ENCODE data around the gene STK32A. TPM values are rescaled to one million over a fixed set of nuclear protein-coding genes. Genes with fewer than 3 reads are reported as not detected.

STK32A gene
- polyA plus RNA-seq, 1 donor, result 0.49 TPM

DNA sequence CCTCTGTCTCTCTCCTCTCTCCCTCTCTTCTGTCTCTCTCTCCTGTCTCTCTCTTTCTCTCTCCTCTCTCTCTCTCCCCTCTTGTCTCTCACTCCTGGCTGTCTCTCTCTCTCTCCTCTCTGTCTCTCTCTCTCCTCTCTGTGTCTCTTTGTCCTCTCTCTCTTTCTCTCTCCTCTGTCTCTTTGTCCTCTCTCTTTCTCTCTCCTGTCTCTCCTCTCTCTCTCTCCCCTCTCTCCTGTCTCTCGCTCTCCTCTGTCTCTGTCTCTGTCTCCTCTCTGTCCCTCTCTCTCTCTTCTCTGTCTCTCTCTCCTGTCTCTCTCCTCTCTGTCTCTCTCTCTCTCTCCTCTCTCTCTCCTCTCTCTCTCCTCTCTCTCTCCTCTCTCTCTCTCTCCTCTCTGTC, 25.0 kb downstream of the STK32A start:
- DNase-seq, result no peak

DNA sequence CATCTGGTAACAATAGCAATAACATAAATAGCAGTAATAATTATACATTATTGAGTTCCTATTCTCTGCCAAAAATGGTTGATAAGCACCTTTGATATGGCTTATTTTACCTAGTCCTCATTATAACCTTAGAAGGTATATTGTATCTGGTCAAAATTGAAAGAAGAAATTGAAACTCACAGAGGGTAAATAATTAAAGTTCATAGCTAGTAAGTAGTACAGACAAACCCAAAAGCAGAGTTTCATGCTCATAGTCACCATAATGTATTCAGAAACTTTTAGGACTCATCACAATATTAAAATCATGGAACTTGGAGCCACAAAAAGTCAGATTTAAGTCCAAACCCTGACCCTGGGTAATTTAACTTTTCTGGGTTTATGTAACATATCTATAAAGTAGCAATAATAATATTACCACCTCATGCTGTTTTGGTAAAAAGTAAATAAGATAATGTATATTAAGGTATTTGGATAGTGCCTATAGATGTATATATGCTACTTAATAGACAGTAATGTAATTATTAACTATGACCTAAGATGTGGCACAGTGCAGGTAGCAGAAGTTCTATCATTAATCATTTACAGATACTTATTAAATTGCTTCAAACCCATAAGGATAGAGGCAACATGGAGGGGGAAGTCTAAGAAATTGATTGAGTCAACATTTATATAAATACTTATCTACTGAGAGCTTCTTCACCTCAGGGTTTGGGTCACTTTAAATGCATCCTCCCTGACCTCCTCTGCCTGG, 32.4 kb downstream of the STK32A start:
- no peak for DNase-seq

DNA sequence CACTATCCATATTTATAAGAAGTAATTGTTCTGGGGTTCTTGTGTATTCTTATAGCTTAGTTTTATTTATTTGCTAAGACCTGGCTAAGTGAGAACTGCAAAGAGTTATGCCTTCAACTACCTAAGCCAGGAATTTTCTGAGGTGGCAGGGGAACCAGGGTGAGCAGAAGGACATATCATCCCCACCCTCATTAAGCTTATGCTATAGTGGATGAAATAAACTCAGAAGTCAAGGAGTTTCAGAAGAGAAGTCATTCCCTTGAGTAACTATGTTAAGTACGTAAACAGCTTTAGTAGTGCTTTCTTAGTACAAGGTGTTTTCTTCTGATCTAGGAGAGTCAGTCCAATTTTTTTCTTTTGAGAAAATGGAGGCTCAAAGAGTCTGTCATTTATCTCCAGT, 41.7 kb downstream of the STK32A start:
- no peak for DNase-seq

DNA sequence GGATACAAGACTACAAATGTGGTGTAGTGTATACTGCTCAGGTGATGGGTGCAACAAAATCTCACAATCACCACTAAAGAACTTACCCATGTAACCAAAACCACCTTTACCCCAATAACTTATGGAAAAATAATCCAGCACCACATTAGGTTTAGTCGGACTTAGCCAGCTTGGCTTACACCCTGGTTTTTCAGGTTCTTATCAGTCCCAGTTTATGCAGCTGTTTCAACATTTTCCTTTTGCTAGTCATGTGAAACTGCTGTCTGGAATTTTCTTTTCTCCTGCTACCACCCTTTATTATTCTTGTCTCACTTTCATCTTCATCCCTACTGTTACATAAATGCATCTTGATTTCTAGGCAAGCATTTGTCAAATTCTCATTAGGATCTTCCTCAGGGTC, 51.5 kb downstream of the STK32A start:
- no peak for DNase-seq

DNA sequence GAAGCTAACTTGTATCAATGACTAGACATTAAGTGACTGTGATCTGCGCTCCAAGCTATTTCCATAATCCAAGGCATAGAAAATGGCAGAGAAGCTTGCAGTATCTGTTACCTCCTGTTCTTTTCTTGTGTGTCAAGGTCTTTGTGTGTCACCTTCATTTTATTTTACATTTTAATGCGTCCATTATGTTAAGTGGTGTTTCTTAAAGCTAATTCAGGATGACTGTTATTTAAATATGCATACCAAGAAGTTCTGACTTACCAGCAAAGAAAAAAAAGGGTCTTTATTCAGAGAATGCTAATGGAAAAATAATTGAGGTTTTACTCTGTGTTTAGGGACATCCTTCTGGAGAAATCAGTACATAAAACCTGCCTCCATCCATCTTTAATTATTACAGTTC, 52.3 kb downstream of the STK32A start:
- no peak for DNase-seq

DNA sequence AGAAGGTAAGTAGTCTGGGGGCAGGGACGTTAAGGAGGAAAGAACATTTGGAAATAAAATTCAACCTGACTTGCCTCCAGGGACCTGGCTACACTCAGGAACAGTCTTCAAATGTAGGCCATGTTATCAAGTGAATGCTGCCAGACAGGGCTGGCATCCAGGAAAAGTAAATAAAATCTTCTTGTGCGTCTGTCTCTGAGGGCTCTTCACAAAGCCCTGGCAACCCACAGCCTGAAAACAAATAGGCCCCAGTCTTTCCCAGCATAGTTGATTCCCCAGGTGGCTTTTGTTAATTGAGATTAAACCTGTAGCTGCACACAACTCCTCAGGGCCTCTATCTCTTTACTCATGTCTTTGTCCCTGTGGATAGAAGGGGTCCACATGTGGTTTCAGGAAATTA, 55.4 kb downstream of the STK32A start:
- no peak for DNase-seq

DNA sequence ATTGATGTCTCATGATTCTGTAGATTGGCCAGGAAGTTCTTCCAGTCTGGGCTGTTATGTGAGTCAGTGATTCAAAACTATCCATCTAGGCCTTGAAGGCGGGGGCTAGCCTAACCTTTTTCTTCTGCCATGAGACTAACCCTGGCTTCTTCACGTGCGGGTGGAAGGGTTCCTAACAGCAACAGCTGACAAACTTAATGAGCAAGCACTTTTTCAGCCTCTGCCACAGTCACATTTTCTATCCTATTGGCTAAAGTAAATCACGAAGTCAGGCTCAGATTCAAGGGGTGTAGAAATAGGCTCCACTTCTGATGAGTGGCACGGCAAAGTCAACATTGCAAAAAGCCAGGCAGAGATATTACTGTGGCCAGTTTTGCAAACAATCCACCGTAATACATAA, 68.4 kb downstream of the STK32A start:
- no peak for DNase-seq

DNA sequence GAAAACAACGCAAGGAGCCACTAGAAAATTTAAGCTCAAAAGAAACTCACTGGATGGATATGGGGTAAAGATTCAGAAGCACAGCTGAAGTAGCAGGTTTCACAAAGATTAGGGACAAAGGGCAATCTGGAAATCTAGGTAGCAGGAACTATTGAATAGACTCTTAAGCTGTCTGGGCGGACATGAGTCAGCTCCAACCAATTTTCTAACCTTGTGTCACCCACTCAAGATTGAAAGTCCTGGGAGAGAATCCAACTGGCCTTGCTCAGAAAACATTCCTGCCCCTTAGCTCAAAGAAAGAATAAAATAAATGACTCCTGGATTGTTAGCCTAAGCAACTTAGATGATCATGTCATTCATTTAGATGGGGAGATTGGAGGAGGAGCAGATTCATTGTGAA, 69.2 kb downstream of the STK32A start:
- no peak for DNase-seq

DNA sequence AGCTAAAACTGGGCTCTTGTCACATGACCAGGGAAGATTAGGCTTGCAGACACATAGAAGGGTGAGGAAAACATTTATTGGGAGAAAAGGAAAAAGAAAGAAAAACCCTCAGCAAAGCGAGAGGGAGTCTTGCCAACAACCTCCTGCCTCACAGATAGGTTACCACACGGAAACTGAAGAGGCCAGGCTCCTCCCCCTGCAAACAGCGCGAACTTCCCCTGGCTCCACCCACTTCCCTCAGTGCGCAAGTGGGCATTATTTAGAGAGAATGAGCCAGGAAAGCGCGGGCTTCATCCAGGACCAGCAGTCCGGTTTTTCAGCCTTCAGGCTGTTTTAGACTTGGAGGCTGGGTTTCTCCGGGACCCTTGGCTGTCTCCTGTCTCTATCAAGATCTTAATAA, 70.3 kb downstream of the STK32A start:
- no peak for DNase-seq

DNA sequence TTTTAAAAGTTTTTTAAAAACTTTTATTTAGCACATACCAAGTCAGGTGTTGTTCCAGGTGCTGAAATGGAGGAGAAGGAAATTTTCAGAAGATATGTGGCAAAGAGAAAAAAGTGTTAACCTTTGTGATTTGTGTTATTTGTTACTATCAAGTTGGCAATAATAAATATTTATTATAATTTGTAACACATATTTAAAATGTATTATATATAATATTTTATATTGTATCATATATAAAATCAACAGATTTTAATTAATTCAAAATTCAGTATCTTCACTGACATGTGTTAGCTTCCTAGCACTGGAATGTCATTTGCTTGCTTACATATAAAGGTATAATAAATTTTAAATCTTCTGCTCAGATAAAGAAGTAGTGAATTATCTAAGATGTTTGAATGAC, 71.5 kb downstream of the STK32A start:
- no peak for DNase-seq

DNA sequence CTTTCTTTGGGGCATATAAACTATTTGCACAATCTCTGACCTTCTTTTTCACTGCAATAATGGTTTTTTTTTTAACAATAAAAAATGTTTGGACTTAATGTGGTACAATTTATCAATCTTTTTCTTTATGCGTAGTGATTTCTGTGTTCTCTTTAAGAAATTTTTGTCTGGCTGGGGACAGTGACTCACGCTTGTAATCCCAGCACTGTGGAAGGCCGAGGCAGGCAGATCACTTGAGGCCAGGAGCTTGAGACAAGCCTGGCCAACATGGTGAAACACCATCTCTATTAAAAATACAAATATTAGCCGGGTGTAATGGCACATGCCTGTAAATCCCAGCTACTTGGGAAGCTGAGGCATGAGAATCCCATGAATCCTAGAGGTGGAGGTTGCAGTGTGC, 72.3 kb downstream of the STK32A start:
- no peak for DNase-seq

DNA sequence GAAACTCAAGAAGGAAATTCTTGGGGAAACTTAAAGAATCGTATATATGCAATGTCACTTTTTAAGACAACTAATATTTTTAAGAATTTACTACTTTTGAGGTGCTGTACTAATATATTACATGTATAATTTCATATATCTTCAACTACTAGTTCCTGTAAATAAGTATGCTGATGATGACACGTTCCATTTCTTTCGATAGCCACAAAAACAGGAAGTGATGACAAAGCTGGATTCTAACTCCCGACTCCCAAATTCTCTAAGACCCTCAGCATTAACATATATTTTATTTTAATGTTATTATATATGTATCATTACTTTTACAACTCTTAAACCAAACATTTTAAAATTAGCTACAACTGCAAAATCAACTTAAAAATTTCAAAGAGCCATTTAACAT, 74.8 kb downstream of the STK32A start:
- DNase-seq, result no peak

DNA sequence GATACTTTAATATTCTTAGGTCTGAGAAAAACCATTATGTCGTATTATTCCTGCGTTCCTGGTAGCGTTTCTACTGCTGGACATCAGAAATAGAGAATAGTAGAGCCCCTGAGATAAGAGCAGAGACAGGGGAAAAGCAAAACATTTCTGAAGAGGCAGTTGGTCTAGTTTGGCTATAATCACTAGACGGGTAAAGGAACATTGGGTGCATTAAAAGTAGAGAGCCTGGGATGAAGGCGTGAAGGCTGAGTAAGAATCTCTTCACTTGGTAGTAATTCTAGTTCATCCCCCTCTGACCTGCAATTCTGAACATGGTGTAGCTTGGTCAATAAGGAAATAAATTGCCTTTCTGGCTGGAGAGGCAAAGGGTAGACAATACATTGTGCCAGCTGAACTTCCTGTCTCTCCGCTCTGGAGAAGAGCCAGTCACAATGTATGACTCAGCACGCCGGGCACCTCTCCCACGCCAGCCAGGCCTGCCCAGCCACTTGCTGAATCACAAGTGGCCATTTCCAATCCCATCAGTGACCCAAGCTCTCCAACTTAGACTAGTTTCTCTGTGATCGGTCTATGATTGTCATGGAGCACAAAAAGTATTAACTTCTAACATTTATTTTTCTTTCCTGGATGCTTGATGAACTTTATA, 75.4 kb downstream of the STK32A start:
- DNase-seq, result no peak

DNA sequence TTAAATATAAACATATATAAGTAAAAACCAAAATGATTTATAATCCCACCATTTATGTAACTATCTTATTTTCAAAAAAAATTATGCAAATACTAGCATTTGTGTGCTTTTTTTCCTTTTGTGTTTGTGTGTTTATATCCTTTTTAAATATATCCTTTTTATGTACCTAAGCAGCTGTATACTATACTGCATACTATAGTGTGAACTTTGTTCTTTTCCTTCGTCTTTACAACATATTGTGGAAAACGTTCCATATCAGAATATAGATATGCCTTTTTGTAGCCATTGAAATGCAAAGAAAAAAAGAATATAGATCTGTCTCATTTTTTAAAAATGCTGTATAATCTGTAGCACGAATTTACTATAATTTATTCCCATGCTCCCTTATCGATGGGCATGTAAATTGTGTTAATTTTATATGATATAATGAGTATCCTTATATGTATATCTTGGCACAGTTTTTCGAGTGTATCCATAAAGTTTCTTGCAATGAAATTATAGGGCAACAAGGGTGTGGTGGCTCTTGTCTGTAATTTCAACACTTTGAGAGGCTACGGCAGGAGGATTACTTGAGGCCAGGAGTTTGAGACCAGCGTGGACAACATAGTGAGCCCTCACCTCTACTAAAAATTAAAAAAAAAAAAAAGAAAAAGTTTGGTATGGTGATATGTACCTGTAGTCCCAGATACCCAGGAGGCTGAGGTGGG, 83.3 kb downstream of the STK32A start:
- DNase-seq, result no peak

DNA sequence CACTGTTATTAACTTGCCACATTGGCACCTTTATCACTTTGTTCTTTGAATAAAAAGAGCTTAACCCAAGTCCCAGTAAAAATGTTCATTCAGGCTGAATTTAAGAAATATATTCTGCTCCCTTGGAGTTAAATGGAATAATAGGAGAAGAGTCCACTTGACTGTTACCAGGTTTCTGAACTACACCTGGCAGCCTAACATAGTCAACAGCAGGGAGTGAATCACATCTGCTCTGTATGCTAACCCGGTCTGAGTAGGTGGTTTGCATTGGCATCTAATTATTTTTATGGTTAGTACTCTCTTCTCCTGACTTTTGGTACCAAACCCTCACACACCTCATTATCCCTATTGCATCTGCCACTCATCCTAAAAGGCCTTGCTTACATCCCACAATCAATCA, 86.7 kb downstream of the STK32A start:
- DNase-seq, result no peak

DNA sequence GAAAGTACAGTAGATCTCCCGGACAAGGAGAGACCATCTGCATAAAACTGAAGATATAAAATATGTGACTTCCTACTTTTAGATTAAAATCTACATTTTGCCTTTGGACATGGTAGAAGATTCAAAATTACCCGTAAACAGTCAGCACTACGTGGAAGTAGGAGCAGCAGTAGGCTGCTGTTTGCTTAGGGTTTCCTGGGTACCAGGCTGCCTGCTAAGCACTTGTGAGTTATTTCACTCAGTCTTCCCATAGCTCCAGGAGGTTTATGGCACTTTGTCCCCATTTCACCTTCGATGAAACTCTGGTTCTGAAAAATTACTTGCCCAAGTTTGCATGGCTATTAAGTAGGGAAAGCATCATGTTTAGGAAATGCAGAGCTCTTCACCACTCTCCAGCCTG, 92.6 kb downstream of the STK32A start:
- no peak for DNase-seq

DNA sequence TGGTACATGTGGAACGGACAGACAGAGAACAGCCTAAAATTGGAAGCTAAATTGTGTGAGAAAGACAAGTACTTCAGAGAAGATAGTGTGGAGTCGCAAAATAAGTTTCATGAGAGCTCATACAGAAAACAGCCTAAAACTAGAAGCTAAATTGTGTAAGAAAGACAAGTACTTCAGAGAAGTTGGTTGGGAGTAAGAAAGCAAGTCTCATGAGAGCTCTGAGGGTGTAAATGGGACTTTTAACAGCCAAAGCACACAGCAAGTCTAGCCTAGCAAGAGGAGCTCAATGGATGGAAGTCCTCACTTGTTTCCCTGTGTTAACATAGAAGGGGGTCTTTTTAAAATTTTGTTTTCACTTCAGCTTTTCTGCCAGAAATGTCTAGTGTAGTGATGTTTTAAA, 93.1 kb downstream of the STK32A start:
- no peak for DNase-seq

DNA sequence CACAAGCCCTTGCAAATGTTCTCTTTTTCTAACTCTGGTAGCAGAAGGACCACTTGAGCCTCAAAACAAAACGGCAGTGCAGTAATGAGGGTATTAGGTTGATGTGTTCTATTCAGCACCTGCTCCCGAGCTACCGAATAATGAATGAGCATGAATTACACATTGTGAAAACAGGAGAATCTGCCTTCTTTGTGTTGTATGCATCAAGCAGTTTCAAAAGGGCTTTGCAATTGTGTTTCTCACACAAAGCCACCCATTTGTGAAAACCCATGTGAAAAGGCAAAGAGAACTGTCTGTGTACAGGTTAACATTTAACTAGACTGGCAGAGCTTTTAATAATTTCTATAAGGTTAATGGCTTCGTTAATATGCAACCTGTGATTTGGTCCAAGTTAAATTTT, 97.8 kb downstream of the STK32A start:
- DNase-seq, result no peak

DNA sequence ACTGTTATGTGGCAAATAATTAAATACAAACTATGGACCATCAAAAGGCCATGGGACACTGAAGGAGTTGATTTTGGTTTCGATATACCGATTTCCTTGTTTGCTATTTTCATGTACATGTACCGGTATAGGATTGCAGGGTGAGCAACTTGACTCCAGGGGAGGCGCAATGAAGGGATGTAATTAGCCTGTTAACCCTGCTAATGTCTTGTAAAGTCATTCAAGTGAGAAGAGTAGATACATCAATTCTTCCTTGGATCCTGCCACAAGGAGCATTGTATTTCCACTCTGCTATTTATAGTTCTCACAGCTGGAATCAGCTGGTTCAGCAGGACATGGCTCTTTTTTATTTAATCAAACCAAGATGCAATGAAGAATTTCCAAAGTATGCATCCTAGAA, 102.0 kb downstream of the STK32A start:
- no peak for DNase-seq

DNA sequence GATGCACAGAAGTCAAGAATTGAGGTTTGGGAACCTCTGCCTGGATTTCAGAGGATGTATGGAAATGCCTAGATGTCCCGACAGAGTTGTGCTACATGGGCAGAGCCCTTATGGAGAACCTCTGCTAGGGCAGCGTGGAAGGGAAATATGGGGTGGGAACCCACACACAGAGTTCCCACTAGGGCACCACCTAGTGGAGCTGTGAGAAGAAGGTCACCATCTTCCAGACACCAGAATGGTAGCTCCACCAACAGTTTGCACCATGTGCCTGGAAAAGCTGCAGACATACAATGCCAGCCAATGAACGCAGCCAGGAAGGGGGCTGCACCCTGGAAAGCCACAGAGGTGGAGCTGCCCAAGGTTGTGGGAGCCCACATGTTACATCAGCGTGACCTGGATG, 104.5 kb downstream of the STK32A start:
- DNase-seq, result no peak

DNA sequence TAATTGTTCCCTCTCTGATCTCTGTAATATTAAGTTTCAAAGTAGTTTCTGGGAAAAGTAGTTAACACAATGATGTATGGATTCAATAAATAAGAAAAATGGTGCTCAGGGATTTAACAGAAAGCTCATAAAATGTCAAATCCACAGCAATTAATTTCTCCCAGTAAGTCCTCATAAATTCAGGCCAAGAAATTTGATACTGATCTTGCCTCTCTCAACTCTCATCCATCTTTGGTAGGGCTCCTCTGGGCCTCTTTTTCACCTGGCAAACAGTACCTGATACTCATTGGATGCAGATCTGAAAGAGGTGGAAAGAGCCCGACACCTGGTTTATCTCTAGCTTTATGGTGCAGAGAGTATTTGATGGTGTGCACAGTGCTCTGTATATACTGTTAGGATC, 106.1 kb downstream of the STK32A start:
- no peak for DNase-seq

DNA sequence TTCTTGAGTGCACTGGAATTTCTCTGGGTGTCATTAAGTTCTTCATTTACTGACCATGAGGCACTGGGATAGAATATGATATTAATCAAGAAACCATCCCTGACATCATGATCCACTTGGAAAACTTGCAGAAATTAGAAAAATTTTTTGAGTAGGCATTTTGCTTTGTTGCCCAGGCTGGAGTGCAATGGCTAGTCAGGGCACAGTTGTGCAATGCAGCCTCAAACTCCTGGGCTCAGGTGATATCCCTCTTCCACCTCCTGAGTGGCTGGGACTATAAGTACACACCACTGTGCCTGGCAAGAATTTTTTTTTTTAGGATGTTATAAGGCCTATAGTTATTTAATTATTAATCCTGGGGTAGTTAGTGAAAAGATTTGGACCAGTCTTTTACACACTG, 106.5 kb downstream of the STK32A start:
- DNase-seq, result no peak

DNA sequence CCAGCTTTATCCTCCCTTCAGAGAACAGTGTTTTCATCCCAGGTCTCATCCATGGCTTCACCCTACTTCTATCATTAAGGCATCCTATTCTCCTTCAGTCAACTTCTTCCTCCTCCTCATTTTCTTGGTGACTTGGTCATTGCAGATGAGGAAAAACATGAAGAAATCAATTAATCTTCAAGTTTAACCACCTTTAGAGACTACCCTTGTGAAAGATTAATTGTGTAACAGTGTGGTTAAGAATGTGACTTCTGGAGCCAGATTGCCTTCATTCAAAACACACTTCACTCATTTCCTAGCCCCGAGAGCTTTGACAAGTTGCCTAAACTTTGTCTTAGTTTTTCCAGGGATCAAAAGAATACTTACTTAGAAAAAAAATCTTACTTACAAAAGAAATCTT, 110.0 kb downstream of the STK32A start:
- no peak for DNase-seq

DNA sequence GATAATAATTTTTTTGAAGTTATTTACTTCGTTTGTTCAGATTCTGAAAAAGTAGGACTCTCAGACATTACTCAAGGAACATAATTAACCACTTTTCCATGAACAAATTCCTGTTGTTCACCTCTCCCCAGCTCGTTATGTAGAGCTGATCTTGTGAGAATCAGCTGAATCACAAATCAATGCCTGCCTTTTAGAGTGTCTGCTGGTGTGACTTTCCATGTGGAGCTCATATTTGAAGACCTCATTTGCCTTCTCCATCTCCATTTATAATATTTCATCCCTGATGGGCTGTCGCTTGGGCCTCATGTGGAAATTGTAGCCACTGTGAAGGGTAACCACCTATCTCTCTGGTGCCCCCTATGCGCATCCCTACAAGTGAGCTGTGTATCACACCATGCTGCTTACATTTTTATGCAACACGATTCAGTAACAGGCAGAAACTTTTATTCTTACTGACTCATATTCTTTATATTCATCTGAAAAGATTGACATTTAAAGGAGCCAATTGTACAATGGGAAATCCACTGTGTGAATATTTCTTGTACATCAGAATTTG, 111.3 kb downstream of the STK32A start:
- no peak for DNase-seq

Data from hindlimb muscle (tissue), 1 donor.